Peyer's patch (tissue), 4 donors: Measurements from ENCODE around the gene PSMC3IP. TPM values are rescaled to one million over a fixed set of nuclear protein-coding genes. Genes with fewer than 3 reads are reported as not detected.

Experiments
- DNase-seq, 3 donors: peaks; one replicate each; pipeline ENCODE4 v3.0.0-alpha.2; 2017 to 2019
- H3K27ac ChIP-seq, 4 donors: fragments of 200-600 bp; sonication (generic); one replicate each; pipeline ENCODE4 v1.5.1; 2016 to 2019
- H3K27me3 ChIP-seq, 2 donors: fragments of 200-600 bp; sonication (generic); one replicate each; pipeline ENCODE4 v1.5.1; 2019
- H3K36me3 ChIP-seq, 3 donors: fragments of 200-600 bp; sonication (generic); one replicate each; pipeline ENCODE4 v1.5.1; 2016 to 2019
- H3K4me1 ChIP-seq, 4 donors: fragments of 200-600 bp; sonication (generic); one replicate each; pipeline ENCODE4 v1.5.1; 2016 to 2019
- H3K4me3 ChIP-seq, 4 donors: fragments of 200-600 bp; sonication (generic); 1 replicate in 3 of 4; 2 replicates in 1 of 4; pipeline ENCODE4 v1.5.1; 2016 to 2019; ENCODE audit warnings: mild to moderate bottlenecking in 1 of 4
- H3K9me3 ChIP-seq, 4 donors: fragments of 200-600 bp; sonication (generic); one replicate each; pipeline ENCODE4 v1.5.1; 2016 to 2019; ENCODE audit warnings: mild to moderate bottlenecking in 1 of 4
- CTCF ChIP-seq, 6 experiments: fragments of 450-650 bp in 4 of 6; fragments of 200-600 bp in 2 of 6; sonication (generic) in 1 of 6; IDR thresholded peaks; one replicate each; pipeline ENCODE4 v1.5.1; 2017 to 2019; ENCODE audit warnings: antibody characterized with exemption in 6 of 6, mild to moderate bottlenecking in 3 of 6, moderate library complexity in 1 of 6
- POLR2A ChIP-seq, 2 donors: fragments of 450-650 bp; IDR thresholded peaks; one replicate each; pipeline ENCODE4 v1.5.1; 2017; ENCODE audit warnings: antibody characterized with exemption in 2 of 2, mild to moderate bottlenecking in 2 of 2, moderate library complexity in 2 of 2
- total RNA-seq, 4 donors: library from RNA; depleted of rRNA; stranded (reverse); fragments of >200 nt; gene quantifications; one replicate each; pipeline ENCODE4 v1.1.0, GENCODE V29; 2016

The PSMC3IP gene
- total RNA-seq, 4 donors from 2014 or later, result 1.2 to 1.5 TPM; not detected in 2

DNA sequence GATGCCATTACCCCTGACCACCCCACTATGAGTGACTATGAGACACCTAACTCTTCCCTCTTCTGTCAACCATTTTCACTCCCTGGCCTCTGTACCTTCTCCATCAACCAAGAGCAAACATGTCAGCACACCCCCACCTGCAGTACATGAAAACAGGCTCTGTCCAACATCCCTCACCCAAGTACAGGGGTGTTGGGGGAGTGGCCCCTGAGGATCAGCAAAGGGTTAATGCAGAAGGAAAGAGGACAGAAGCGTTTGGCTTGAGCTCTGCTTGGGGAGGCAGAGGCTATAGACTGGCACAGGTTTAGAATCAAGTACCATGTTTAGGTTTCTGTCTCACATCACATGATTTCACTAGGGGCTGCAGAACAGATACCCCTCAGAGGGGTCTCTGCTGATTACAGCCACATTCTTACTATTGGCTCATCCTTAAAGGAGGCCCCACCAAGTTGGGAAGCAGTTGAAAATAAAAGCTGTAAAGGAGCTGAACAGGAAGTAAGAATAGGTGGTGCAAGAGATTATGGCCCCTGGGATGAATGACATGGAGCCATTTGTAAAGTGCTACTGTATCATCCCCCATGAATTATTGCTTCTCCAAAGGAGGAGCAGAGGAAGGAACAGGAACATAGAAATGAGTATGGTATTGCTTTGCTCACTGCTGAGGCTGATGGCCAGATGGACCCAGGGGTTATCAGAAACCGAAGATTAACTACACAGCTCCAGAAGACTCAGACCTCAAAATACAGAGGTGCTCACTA lies 2.4 kb upstream of the PSMC3IP start:
- Histone ChIP-seq H3K27ac (no peak overlapping the region), H3K9me3 (no peaks in the 10 kb centered on the region), H3K36me3 (peaks cover 0 to 49% (median under 1%) of the 10 kb centered on the region in 3 donors), H3K4me3 (no peak overlapping the region), H3K4me1 (peaks cover 0 to 22% (median 6%) of the 10 kb centered on the region in 4 donors), H3K27me3 (no peaks in the 10 kb centered on the region)
- TF ChIP-seq CTCF (IDR thresholded peaks at IDR 0.05) (no peak), POLR2A (IDR thresholded peaks at IDR 0.05) (no peak)
- no peak for DNase-seq

DNA sequence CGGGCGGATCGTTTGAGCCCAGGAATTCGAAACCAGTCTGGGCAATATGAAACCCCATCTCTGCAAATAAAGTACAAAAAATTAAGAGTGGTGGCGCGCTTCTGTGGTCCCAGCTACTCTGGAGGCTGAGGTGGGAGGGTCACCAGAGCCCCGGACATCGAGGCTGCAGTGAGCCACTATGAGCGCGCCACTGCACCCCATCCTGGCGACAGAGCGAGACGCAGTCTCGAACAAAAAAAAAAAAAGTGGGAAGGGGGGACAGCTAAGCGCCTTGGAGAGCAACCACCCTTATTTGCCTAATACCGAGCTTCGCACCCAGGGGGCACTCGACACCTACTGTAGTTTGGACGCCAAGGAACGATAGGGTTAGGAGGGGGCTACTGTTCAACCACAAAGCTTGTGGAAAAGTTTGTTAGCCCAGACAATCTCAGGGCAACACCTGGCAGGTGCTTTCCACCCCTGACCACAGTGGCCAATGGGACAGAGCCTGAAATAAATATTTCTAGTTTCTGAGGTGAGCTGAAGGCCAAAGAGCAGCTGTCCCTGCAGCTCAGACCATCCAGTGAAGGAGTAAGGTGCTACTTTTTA lies 847 bp upstream of the PSMC3IP start:
- Histone ChIP-seq H3K4me3 (peak overlapping the region; percentile 48 to 89 (median 60)), H3K27ac (peak overlapping the region; percentile 81 to 92 (median 87)), H3K4me1 (peaks cover 0 to 22% (median 6%) of the 10 kb centered on the region in 4 donors), H3K9me3 (no peaks in the 10 kb centered on the region), H3K27me3 (no peaks in the 10 kb centered on the region), H3K36me3 (peaks cover 0 to 49% (median 0%) of the 10 kb centered on the region in 3 donors)
- peak; percentile 80 to 92 (median 87) for DNase-seq
- TF ChIP-seq POLR2A (IDR thresholded peaks at IDR 0.05) (no peak), CTCF (IDR thresholded peaks at IDR 0.05) (peak; percentile 48 to 83 (median 72))

DNA sequence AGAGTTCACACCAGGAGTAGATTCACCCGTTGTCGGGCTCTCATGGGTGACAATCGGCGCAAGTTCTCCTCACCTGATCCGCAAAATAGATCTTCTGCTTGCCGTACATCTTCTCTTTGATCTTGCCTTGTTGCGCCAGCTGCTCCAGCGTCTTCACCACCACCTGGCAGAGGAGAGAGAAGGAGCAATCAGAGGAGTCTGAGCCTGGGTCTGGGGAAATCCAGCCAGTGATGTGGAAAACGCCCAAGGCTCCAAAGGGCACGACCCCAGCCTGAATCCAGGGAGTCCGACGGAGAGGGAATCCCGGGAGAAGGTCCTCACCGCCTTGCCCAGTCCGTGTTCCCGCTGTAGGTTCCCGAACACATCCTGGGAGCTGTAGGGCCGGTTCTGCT lies 393 bp downstream of the PSMC3IP start:
- DNase-seq, result no peak
- peak overlapping the region; percentile 19 to 92 (median 86) for H3K27ac ChIP-seq
- peaks cover 0 to 49% (median 0%) of the 10 kb centered on the region in 3 donors for H3K36me3 ChIP-seq
- no peak for TF ChIP-seq POLR2A (IDR thresholded peaks at IDR 0.05)
- TF ChIP-seq CTCF (IDR thresholded peaks at IDR 0.05), result no peak
- H3K27me3 ChIP-seq, result no peaks in the 10 kb centered on the region
- H3K9me3 ChIP-seq, result no peaks in the 10 kb centered on the region
- H3K4me3 ChIP-seq, result peak overlapping the region; percentile 48 to 89 (median 60)
- peaks cover 0 to 22% (median 6%) of the 10 kb centered on the region in 4 donors for H3K4me1 ChIP-seq

DNA sequence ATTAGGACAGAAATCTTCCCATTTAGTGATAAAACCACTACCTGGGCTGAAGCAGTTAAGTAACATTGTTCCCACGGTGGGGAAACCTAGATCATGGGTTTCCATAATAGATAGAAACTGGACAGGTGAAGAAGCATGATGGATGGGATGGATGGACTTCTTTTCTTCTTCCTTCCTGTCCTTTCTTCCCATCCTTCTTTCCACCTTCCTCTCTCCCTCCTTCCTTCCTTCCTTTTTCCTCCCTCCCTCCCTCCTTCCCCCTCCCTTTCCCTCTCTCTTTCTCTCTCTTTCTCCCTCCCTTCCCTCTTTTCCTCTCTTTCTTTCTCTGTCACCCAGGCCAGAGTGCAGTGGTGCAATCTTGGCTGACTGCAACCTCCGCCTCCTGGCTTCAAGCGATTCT lies 3.1 kb downstream of the PSMC3IP start:
- no peaks in the 10 kb centered on the region for H3K27me3 ChIP-seq
- no peak overlapping the region for H3K27ac ChIP-seq
- TF ChIP-seq CTCF (IDR thresholded peaks at IDR 0.05) (no peak), POLR2A (IDR thresholded peaks at IDR 0.05) (no peak)
- H3K4me1 ChIP-seq, result peaks cover 0 to 22% (median 6%) of the 10 kb centered on the region in 4 donors
- no peak overlapping the region for H3K4me3 ChIP-seq
- H3K9me3 ChIP-seq, result no peaks in the 10 kb centered on the region
- DNase-seq, result no peak
- H3K36me3 ChIP-seq, result peaks cover 0 to 59% (median 0%) of the 10 kb centered on the region in 3 donors

- Histone ChIP-seq H3K36me3 (peaks cover 0 to 71% (median 0%) of the 10 kb centered on the region in 3 donors), H3K4me3 (no peak overlapping the region), H3K9me3 (no peaks in the 10 kb centered on the region), H3K4me1 (peaks cover 0 to 24% (median 9%) of the 10 kb centered on the region in 4 donors), H3K27me3 (no peaks in the 10 kb centered on the region), H3K27ac (no peak overlapping the region)
- TF ChIP-seq POLR2A (IDR thresholded peaks at IDR 0.05) (no peak), CTCF (IDR thresholded peaks at IDR 0.05) (no peak)
- peak in 1 of 3 donors; percentile 13 for DNase-seq
Measured at GRCh38 chr17:42573095-42573494, 4.4 kb downstream of the PSMC3IP start.
